Choroid plexus epithelial cell (primary cell): ENCODE results near the gene EMC9.
A peak's percentile ranks its signal among the peaks of the same experiment; 100 is the strongest.

ENCODE experiments used
- DNase-seq: peaks from one replicate; pipeline ENCODE4 v3.0.0-alpha.2; 2010; ENCODE audit warnings: low read depth
- H3K4me3 ChIP-seq: 2 replicates; pipeline ENCODE4 v1.5.1; 2011; ENCODE audit warnings: low read depth, mild to moderate bottlenecking, control low read depth, low read length, moderate library complexity
- TF ChIP-seq, protein P1 (sequence below): conservative IDR thresholded peaks from 2 replicates; pipeline ENCODE4 v1.5.1; 2011; ENCODE audit warnings: low read depth, mild to moderate bottlenecking, control low read depth, inconsistent platforms, low read length, moderate library complexity

The EMC9 gene

DNA sequence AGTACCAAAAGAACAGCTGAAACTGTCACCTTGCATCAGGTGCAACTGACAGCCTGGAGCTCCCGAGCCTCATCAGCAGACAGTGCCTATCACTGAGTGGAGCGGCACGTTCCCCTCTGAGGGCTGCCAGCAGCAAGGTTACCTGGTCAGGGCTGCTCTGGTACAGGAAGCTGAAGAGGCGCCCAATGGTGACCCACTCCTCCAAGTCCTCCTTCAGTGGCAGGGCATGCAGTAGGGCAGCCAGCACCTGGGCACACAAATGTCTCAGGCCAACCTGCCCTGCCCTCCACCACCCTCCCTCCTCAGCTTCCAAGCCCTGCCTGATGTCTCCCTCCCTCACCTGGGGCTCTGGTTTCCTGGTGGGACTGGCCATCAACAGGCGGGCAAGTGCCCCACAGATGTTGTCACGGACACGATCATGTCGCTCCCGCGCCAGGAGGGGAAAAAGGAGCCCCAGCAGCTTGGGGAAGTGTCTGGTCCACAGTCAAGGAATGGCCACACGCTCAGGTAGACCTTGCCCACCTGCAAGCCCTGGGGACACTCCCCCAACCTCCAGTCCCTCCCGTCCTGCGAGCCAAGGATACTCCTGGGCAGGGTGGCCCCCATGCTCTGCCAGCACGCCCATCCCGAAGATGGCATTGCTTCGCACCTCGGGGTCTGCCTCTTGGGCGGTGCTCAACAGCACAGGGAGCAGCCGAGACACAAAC lies 40.1 kb upstream of the EMC9 start:
- TF ChIP-seq, protein P1, sequence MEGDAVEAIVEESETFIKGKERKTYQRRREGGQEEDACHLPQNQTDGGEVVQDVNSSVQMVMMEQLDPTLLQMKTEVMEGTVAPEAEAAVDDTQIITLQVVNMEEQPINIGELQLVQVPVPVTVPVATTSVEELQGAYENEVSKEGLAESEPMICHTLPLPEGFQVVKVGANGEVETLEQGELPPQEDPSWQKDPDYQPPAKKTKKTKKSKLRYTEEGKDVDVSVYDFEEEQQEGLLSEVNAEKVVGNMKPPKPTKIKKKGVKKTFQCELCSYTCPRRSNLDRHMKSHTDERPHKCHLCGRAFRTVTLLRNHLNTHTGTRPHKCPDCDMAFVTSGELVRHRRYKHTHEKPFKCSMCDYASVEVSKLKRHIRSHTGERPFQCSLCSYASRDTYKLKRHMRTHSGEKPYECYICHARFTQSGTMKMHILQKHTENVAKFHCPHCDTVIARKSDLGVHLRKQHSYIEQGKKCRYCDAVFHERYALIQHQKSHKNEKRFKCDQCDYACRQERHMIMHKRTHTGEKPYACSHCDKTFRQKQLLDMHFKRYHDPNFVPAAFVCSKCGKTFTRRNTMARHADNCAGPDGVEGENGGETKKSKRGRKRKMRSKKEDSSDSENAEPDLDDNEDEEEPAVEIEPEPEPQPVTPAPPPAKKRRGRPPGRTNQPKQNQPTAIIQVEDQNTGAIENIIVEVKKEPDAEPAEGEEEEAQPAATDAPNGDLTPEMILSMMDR = no peak
- DNase-seq = no peak
- H3K4me3 ChIP-seq = no peak overlapping the region

DNA sequence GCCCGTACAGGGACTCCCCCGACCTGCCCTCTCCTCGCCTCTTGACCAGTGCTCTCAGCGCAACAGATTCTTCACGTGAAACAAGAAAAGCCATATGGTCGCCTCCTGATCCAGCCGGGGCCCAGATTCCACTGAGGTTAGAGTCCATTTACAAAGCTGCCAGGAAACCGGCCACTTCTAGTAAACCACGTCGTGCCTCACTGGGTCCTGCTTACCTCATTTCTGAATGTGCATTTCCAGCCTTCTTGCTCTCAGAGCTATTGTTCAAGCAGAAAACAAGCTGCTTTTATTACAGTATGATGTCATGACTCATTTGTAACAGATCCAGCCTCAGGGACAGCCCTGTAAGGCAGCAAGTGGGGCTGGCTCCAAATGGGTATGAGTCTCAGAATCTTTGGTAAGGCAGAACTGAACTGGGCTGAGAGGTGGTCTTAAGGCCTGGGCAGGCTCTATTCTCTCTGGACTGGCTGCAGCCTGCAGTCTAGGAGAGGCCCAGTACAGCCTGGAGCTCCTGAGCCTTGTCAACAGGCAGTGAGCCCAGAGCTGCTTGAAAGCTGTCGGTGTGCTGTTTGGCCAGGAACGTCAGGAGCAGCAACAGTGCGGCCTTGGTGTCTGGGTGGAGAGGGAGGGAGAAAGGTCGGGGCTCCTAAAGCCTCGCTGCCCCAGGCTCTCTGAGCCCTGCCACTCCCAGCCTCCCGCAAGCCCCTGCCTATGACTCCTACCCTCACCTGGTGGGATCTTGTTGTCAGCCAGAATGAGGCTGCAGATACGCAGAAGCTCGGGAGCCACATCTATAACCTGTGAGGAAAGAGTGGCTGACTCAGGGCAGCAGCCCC lies 38.8 kb upstream of the EMC9 start:
- TF ChIP-seq, protein P1 = no peak
- peak; percentile 69 for DNase-seq
- no peak overlapping the region for H3K4me3 ChIP-seq

DNA sequence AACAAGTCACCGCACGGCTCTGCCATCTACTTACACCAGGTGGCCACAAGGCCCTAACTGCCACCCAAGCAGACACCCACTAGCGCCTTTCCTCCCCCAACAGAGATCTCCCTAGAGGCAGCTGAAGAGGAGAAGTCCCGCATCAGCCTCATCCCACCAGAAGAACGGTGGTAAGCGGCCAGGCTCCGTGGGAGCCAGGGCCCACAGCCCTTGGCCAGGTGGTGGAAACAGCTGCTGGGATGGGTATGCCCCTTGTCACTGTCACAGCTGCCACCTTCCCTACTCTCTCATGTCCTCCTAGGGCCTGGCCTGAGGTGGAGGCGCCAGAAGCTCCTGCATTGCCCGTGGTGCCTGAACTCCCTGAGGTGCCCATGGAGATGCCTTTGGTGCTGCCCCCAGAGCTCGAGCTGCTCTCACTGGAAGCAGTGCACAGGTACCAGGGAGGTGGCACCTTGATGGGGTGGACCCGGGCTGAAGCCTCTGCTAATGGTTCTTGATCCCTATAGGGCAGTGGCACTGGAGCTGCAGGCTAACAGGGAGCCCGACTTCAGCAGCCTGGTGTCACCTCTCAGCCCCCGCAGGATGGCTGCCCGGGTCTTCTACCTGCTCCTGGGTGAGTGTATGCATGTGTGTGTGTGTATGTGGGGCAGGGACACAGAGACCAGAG lies 38.0 kb upstream of the EMC9 start:
- H3K4me3 ChIP-seq = no peak overlapping the region
- no peak for DNase-seq
- TF ChIP-seq, protein P1 = no peak

DNA sequence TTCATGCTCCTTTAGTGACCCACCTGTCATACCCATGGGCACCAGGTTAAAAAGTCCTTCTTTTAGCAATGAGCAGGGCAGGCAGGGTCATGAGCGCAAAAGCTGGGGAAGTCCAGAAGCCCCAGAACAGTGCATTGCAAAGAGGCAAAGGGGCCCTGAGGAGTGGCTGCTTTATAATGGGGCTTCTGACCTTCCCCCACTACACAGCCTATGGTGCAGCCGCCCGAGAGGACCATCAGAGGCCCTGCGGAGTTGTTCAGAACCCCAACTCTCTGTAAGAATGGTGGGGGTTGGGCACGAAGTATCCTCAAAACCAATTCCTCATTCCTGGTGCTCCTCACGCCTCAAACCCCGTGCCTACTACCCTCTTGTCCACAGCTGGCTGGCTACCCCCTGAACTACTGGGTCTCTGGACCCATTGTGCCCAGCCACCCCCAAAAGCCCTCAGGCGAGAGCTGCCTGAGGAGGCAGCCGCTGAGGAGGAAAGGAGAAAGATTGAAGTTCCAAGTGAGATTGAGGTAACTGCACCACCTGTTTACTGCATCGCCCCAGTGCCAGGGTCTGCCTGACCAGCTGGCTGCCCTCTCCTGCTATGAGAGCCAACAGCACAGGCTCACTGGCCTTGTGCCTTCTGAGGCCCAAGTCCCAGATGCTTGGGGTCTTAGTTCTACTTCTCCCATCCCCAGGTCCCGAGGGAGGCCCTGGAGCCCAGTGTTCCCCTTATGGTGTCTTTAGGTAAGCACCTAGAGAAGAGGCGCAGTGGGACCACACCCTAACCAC lies 37.2 kb upstream of the EMC9 start:
- TF ChIP-seq, protein P1 = no peak
- no peak for DNase-seq
- H3K4me3 ChIP-seq = no peak overlapping the region

DNA sequence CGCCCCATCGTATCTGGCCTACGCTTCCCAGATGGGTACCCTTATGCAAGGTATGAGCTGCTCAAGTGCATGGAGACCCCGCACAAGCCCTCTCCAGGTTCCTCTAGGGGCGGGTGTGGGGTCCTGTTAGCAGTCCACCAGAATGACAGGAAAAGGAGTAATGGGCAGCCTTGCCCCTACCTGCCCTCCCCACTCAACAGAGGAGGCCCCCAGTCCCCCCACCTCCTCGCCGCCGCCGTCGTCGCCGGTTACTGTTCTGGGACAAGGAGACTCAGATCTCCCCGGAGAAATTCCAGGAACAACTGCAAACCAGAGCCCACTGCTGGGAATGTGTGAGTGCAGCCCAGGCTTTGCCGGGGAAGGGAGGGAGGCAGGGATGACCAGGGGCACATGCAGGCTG lies 36.5 kb upstream of the EMC9 start:
- no peak for DNase-seq
- TF ChIP-seq, protein P1 = no peak
- no peak overlapping the region for H3K4me3 ChIP-seq

DNA sequence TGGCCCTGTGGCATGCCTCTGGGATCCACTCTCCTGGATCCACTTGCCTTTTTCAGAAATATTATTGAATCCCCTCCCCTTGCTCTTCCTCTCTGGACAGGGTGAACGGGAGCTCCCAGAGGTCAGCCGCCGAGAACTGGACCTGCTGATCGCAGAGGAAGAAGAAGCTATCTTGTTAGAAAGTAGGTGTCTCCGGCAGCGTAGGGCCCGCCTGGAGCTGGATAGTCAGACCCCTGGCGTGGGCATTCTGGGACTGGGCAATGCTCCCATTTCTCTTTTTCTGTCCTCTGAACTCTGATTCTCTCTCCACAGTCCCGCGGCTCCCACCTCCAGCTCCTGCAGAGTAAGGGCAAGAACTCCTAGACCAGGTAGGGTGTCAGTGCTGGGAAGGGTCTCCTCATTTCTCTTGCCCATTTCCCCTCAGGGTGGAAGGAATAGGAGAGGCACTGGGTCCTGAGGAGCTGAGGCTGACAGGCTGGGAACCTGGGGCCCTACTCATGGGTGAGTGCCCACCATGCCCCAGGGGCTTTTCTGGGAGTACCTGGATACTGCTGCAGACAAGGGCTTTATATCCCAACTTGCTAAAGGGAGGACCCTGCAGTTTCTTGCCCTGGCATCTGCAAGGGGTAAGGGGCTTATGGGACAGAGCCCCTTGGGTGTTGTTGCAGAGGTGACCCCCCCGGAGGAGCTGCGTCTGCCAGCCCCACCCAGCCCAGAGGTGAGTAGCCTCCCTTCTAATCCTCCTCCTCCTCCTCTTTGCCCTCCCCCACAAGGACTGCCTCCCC lies 35.8 kb upstream of the EMC9 start:
- no peak for DNase-seq
- TF ChIP-seq, protein P1 = no peak
- H3K4me3 ChIP-seq = no peak overlapping the region
